NCI-H128 (cell line): ENCODE results near the gene RELCH.
"Not testable (repeated sequence)": the region's sequence is repeated elsewhere in the genome, so short reads cannot be mapped to it uniquely, and the experiment has no call there.

Experiments
- DNase-seq: peaks from one replicate; lab custom pipeline; 2025; ENCODE audit not compliant: unreplicated experiment; lab: John Stamatoyannopoulos, UW

RELCH gene

DNA sequence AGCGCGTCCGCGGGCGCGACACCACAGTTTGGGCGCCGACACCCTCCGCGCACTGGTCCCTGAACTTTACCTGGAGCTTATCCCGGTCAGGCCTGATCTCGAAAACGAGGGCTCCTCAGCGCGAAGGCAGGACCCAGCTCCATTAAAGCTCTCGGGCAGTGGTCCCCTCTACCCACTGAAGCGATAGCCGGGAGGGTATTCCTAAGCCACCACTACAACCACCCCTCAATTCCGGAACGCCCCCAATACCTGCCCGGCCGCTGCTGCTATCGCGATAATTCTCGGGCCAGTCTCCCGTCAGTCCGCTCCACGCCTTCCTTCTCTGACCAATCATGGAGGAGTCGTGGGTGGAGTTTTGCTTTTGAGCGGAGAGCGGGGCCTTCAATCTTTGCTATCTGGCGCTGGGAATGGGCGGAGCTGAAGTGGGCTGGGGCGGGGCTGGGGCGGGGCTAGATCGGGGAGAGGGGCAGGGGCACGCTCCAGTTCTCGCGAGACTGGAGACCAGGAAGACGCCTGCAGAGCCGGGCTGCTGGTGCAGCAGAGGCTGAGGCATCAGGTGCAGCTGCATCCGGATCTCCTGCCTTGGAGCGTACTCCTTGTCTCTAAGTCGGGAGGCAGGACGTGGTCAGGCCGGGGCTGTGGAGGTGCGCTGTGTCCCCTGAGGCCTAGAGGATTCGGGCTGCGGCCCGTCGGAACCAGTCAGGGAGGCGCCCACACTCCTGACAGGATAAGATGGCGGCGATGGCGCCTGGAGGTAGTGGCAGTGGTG is at the start of gene RELCH, which contains the start of gene PIGN:
RELCH (plus strand) TSS at position 482 of the 769 bp plus-strand sequence; CDS start at position 733, 251 bp downstream.
PIGN (minus strand) TSS at position 283 of the 769 bp plus-strand sequence. CDS start 25,703 bp downstream, outside the sequence.
- peak; percentile 98 for DNase-seq

- DNase-seq: no peak
Observed at GRCh38 chr18:62138461-62139235, 48.4 kb upstream of the RELCH start.

DNA sequence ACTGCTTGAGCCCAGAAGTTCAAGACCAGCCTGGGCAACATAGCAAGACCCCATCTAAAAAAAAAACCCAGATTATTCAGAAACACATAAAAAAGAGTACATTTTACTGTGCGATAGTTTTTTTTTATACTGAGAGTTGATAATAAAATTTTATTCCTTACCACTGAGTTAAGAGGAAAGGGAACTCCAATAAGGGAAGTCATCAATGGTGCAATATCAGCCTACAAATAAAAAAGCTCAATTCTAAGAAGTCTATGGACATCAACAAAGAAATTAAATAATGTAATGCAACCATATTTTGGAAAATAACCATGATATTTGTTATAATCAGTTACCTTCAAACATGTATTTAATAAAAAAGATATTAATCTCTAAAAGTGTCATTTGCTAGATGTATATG is 46.8 kb upstream of the RELCH start:
- DNase-seq: no peak

GRCh38 chr18:62144338-62144737 is 42.7 kb upstream of the RELCH start:
- DNase-seq: no peak

- DNase-seq: no peak
Observed at GRCh38 chr18:62151068-62151771, 35.8 kb upstream of the RELCH start.

DNA sequence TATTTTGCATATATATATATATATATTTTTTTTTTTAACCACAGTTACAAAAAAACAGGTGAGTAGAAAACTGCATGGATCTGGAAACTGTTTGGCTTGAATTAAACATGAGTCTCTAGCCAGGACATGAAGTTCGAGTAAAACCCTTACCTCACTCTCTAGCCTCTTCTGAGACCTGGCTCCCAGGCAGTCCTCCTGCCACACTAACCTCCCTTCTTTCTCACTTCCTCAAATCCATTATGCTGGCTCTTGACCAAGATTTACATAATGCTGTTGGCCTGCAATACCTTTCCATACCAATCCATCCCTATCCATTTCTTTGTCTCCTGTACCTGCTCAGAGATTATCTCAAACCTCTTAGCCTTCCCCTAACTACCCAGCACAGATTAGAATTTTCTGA is 34.2 kb upstream of the RELCH start:
- no peak for DNase-seq

- no peak for DNase-seq
Observed at GRCh38 chr18:62157843-62158242, 29.2 kb upstream of the RELCH start.

DNA sequence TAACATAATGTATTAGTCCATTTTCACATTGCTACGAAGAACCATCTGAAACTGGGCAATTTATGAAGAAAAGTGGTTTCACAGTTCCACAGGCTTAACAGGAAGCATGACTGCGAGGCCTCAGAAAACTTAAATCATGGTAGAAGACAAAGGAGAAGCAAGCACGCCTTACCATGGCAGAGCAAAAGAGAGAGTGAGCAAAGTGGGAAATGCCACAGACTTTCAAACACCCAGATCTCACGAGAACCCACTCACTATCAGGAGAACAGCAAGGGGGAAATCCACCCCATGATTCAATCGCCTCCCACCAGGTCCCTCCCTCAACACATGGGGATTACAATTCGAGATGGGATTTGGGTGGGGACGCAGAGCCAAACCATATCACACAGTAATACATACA is 22.7 kb upstream of the RELCH start:
- DNase-seq: no peak

GRCh38 chr18:62164855-62165487 is 22.1 kb upstream of the RELCH start:
- no peak for DNase-seq

DNA sequence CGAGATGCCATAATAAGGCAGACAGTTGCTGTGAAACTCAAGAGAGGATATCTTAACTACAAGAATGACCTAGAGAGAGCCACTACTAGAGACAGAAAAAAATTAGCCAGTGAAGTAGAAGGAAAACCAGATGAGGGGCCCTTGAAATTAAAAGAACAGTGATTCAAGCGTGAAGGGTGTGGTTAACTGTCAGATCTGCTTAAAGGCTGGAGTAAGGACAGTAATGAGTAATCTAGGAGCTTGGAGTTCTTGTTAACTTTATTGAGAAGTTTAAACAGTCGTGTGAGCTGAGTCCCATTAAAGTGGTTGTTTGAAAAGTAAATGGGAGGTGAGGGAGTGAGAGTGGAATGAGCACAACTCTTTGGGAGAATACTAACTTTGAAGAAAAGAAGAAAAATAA is 21.5 kb upstream of the RELCH start:
- no peak for DNase-seq

DNA sequence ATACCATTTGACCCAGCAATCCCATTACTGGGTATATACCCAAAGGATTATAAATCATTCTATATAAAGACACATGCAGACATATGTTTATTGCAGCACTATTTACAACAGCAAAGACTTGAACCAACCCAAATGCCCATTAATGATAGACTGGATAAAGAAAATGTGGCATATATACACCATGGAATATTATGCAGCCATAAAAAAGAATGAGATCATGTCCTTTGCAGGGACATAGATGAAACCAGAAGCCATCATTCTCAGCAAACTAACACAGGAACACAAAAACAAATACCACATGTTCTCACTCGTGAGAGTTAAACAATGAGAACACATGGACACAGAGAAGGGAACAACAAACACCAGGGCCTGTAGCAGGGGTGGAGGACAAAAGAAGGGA is 20.5 kb upstream of the RELCH start:
- not testable (repeated sequence) for DNase-seq

DNA sequence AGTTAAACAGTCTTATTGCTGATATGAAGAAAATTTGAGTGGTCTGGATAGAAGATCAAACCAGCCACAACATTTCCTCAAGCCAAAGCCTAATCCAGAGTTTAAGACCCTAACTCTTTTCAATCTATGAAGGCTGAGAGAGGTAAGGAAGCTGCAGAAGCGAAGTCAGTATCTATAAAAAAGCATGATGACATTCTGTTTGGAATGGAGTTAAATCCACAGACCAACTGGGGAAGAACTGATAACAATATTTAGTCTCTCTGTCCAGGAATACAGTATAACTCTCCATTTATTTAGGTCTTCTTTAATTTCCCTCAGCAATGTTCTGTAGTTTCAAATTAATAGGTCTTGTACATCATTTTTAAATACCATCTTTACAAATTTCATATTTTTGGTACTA is 16.2 kb upstream of the RELCH start:
- DNase-seq: no peak

- DNase-seq: no peak
Observed at GRCh38 chr18:62172298-62172697, 14.8 kb upstream of the RELCH start.

DNA sequence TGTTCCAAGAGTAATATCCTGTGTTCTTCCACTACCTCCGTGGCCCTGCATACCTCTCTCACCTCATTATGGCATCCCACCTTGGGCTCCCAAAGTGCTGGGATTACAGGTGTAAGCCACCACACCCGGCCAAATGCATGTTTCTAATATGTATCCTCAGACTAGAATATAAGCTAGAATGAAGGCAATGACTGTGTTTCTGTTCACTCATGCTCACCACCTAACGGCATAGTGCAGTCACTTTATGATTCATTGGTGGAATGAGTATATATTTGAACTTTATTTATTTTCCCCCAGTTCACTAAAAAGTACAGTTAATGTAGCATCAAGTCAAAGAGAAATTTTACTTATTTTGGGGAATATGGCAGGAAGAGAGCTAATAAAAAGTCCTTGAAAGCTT is 11.5 kb upstream of the RELCH start:
- DNase-seq: no peak

DNA sequence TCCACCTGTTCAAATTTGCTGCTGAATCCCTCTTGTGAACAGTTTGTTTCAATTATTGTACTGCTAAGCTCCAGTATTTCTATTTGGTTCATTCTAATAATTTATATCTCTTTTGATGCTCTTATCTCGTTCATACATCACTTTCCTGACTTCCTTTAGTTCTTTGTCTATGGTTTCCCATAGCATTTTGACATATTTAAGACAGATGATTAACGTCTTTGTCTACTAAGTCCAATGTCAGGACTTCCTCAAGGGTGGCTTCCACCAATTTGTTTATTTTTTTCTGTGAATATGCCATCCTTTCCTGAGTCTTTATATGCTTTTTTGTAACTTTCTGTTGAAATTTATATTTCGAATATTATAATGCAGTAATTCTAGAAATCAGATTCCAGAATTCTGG is 9.8 kb upstream of the RELCH start:
- no peak for DNase-seq

DNA sequence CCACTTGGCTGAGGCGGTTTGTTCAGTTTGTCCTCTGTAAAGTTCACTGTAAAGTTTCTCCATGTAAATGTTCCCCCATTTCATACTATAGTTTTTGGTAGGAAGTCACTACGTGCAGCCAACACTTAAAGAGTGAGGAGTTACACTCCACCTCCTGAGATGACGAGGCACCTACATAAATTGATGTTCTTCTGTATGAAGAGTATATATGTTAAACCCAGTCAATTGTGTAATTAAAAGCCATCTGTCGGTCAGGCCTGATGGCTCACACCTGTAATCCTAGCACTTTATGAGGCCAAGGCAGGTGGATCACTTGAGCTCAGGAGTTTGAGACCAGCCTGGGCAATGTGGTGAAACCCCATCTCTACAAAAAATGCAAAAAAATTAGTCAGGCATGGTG is 7.8 kb upstream of the RELCH start:
- no peak for DNase-seq

- no peak for DNase-seq
Observed at GRCh38 chr18:62182220-62182619, 4.8 kb upstream of the RELCH start.

DNA sequence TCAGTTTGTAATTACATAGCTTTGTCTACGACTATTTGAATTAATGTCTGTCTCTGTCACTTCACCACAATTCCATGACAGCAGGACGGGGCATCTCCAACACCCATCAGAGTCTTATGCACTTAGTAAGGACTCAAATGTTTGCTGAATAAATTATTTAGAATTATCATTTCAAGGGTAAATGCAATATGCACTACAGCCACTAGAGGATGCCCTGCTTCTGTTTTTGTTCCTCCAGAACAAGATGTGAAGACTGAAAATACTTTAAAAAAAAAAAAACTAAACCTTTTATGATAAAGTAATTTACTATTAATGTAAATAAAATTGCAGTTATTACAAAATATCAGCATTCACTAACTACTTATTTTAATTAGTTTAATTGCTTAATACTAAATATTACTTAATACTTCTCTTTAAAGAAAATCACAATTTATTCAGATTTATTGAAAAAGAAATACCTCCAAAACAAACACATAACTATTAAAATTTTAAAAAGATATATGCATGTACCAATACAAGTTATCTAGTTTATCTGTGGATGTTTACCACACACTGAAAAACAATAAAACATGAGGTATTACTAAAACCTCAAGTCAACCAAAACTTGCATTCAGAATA is 3.4 kb upstream of the RELCH start:
- peak; percentile 56 for DNase-seq

GRCh38 chr18:62186499-62186773 is 619 bp upstream of the RELCH start:
- no peak for DNase-seq

GRCh38 chr18:62187543-62188510 is 772 bp downstream of the RELCH start:
- no peak for DNase-seq
